Epithelial cell of esophagus (primary cell): Measurements from ENCODE around the gene EMC8.
"Not testable (repeated sequence)": the region's sequence is repeated elsewhere in the genome, so short reads cannot be mapped to it uniquely, and the experiment has no call there.

ENCODE experiments used
- DNase-seq: peaks from one replicate; pipeline ENCODE4 v3.0.0; 2010; ENCODE audit warnings: low read depth
- H3K4me3 ChIP-seq: 2 replicates; pipeline ENCODE4 v1.5.1; 2011; ENCODE audit warnings: mild to moderate bottlenecking, low read length, control low read depth
- TF ChIP-seq, protein P1 (sequence below): IDR thresholded peaks from 2 replicates; pipeline ENCODE4 v1.5.1; 2011; ENCODE audit warnings: low read depth, mild to moderate bottlenecking, low read length, control low read depth, inconsistent platforms; ENCODE audit not compliant: insufficient read depth; ENCODE audit errors: missing control alignments

Gene EMC8

DNA sequence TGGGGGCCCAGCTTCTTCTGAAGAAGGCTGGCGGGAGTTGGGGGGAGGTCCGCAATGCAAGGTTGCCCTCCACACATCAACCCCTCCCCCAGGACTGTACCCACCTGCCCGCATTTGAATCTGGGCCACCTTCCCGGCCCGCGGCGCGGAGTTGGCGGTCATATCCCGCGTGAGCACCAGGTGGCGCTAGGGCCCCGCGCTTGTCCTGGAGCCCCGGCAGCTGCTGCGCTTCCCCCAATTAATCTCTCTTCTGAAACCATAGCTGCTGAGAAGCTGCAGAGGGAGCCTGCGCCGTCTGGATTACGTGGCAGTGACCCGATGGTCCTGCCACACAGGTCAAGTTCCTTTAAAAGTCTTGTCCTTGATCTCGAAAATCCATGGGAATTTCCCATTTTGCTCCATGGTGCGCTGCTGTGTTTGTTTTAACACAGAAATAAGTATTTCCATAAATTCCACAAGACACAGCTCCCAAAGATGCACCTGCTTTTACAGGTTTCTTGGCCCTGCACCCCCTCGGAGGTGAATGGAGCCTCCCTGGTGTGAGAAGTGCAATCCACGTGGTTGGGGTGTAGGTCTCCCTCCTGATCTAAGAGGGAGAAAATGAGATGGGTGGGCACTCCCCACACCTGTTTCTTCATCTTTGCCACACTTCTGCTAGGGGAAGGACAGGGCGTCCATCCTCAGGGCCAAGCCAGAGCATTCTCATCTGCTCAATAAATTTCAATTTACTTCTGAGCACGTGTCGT is 22.2 kb upstream of the EMC8 start:
- TF ChIP-seq, protein P1, sequence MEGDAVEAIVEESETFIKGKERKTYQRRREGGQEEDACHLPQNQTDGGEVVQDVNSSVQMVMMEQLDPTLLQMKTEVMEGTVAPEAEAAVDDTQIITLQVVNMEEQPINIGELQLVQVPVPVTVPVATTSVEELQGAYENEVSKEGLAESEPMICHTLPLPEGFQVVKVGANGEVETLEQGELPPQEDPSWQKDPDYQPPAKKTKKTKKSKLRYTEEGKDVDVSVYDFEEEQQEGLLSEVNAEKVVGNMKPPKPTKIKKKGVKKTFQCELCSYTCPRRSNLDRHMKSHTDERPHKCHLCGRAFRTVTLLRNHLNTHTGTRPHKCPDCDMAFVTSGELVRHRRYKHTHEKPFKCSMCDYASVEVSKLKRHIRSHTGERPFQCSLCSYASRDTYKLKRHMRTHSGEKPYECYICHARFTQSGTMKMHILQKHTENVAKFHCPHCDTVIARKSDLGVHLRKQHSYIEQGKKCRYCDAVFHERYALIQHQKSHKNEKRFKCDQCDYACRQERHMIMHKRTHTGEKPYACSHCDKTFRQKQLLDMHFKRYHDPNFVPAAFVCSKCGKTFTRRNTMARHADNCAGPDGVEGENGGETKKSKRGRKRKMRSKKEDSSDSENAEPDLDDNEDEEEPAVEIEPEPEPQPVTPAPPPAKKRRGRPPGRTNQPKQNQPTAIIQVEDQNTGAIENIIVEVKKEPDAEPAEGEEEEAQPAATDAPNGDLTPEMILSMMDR: peak; percentile 84
- no peak overlapping the region for H3K4me3 ChIP-seq
- DNase-seq: peak; percentile 56

DNA sequence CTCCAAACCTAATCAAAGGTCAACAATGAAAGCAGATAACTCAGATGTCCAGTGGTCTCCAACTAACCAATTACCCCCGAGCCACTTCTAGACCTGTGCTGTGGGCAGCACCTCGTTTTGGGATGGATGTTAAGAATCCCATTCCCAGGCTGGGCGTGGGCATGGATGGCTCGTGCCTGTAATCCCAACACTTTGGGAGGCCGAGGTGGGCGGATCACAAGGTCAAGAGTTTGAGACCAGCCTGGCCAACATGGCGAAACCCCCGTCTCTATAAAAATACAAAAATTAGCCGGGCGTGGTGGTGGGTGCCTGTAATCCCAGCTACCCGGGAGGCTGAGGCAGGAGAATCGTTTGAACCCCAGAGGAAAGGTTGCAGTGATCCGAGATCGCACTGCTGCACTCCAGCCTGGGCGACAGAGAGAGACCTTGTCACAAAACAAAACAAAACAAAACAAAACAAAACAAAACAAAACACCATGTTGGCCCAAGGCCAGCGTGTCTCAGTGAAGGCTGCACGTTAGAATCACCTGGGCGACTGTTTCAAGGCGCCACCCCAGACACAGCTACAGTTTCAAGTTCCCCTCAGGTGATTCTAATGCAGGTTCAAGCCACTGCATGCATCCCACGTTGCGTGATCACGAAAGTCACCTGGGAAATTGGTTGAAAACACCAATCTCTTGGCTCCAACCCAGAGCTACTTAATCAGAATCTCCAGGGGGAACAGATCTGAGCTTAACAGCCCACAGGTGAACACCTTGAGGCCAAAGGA is 21.4 kb upstream of the EMC8 start:
- TF ChIP-seq, protein P1: no peak
- peak; percentile 3 for DNase-seq
- no peak overlapping the region for H3K4me3 ChIP-seq

DNA sequence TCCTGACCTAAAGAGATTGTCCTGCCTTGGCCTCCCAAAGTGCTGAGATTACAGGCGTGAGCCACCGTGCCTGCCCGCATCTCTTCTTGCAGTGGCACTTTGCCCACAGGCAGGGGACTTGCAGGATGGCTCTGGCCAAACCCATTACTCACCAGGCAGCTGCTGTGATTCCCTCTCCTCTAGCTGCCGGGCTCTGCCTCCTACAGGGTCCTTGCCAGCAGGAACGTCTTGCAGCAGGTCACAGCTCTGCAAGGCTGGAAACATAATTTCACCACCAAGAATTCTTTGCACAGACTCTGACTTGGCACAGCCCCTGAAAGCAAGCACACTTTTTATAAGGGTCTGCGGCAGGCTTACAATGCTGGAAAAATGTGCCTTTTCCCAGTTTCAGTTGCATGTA is 20.4 kb upstream of the EMC8 start:
- TF ChIP-seq, protein P1: no peak
- DNase-seq: no peak
- no peak overlapping the region for H3K4me3 ChIP-seq

DNA sequence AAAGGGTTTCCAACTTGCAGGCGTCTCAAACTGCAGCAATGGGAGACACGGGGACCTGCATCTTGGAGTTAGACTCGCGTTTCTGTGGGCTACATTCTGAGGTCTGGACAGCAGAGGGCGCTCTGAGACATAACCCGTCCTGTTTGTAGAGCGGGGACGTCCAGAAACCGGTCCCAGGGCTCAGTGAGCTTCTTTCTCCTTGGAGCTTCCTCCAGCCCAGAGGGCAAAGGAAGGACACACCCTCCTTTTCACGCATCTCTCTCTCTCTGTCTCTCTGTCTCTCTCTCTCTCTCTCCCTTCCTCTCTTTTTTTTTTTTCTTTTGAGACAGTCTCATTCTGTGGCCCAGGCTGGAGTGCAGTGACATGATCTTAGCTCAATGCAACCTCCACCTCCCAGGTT is 19.9 kb upstream of the EMC8 start:
- no peak overlapping the region for H3K4me3 ChIP-seq
- TF ChIP-seq, protein P1: peak; percentile 72
- DNase-seq: peak; percentile 81

DNA sequence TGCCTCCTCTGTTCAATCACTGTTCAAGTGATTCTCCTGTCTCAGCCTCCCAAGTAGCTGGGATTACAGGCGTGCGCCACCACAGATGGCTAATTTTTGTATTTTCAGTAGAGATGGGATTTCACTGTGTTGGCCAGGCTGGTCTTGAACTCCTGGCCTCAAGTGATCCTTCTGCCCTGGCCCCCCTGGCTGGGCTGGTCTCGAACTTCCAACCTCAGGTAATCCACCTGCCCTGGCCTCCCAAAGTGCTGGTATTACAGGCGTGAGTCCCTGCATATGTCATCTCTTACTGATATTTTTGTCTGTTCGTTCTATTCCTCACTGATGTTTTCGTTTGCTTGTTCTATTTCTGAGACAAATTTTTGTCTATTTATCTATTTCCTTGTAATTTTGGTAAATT is 17.9 kb upstream of the EMC8 start:
- not testable (repeated sequence) for DNase-seq, H3K4me3 ChIP-seq

DNA sequence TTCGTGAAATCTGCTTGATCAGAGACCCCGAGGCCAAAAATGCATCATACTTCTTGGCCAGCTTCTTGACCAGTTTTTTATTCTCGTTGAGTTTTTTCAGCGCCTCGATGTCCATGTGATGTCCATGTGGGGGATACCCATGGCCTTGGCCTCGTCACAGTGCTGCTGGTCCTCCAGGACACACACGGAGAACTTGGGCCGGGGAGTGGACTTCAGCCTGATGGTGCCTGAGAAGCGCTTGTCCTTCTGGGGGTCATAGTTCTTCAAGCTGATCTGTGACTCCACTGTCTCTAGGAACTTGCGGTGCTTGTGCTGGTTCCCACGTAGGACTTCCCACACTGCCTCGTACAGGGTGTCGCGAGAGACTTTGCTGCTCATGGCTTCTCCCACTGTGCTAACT is 16.8 kb upstream of the EMC8 start:
- no peak overlapping the region for H3K4me3 ChIP-seq
- TF ChIP-seq, protein P1: no peak
- no peak for DNase-seq

DNA sequence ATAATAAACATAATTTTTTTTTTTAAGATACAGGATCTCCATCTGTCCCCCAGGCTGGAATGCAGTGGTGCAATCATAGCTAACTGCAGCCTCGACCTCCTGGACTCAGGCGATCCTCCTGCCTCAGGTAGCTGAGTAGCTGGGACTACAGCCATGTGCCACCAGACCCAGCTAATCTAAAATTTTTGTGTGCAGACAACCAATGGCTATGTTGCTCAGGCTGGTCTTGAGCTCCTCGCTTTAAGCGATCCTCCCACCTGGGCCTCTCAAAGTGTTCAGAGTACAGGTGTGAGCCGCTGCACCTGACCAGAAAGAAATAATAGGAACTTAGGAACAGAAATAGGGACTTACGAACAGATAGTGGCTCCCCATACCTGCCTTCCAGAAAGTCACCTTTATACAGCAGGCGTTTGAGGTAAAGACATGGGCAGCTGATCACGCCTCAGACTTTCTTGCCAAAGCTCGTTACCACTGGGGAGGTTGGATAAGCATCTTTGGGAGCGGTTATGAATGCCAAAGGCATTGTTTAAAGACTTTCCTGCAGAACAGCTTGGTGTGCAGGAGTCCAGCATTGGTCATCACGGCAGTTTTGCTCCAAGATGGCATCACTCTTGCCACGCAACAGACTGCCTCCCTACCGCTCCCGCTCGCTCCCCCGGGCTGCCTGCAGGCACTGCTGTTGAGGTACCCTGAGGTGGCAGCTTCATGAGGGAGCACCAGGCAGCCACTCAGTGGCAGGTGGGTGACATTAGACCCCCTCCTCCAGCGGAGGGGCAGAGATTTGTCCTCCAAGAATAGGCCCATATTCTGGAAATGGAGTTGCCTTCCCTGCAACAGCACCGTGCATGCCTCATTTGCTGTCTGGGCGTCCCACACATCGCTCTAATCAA is 13.7 kb upstream of the EMC8 start:
- TF ChIP-seq, protein P1: no peak
- no peak for DNase-seq
- H3K4me3 ChIP-seq: no peak overlapping the region
